ENCODE data around the gene HYAL3. TPM values are rescaled to one million over a fixed set of nuclear protein-coding genes. Genes with fewer than 3 reads are reported as not detected.

Gene HYAL3
- total and polyA plus RNA-seq, 2 of the 13 experiments (the other 11 are each of a cell fraction or from before 2014, with no cell fraction given) = 5.5 to 10.4 TPM

GRCh38 chr3:50327943-50328691, 28.9 kb upstream of the HYAL3 start, which contains the start of gene TUSC2 (continued):
- TF ChIP-seq NR0B2 (CRISPR knock-in tag; IDR thresholded peaks at IDR 0.05) = peak; percentile 58; the same call in 1 of the 2 replicates
- TF ChIP-seq ZNF513 (CRISPR knock-in tag; conservative IDR thresholded peaks at IDR 0.05) = 0 out of 2 replicates have a peak, but pooled peaks have one; percentile 35
- no peak for TF ChIP-seq CREBL2 (CRISPR knock-in tag; IDR thresholded peaks at IDR 0.05; ENCODE audit: borderline replicate concordance)
- no peak for TF ChIP-seq HNRNPL (IDR thresholded peaks at IDR 0.05; ENCODE audit: low read depth, low read length)
- TF ChIP-seq ZHX1 (CRISPR knock-in tag; IDR thresholded peaks at IDR 0.05; ENCODE audit: low read depth) = no peak
- TF ChIP-seq PRDM4 (CRISPR knock-in tag; IDR thresholded peaks at IDR 0.05; ENCODE audit: borderline replicate concordance) = no peak
- TF ChIP-seq GATAD2A (CRISPR knock-in tag; IDR thresholded peaks at IDR 0.05) = 0 out of 2 replicates have a peak, but pooled peaks have one; percentile 14
- no peak for TF ChIP-seq ZNF383 (CRISPR knock-in tag; IDR thresholded peaks at IDR 0.05; ENCODE audit: borderline replicate concordance)
- TF ChIP-seq GFI1 (CRISPR knock-in tag; IDR thresholded peaks at IDR 0.05; ENCODE audit: borderline replicate concordance) = 0 out of 2 replicates have a peak, but pooled peaks have one; percentile 53
- TF ChIP-seq RARG (CRISPR knock-in tag; IDR thresholded peaks at IDR 0.05; ENCODE audit: low read depth) = no peak
- no peak for TF ChIP-seq ZNF205 (CRISPR knock-in tag; IDR thresholded peaks at IDR 0.05)
- peak in 1 of 2 experiments; percentile 50; a peak in 1 of 4 replicates for TF ChIP-seq REST (IDR thresholded peaks at IDR 0.05; ENCODE audit: borderline replicate concordance in 1 of 2, low read depth in 1 of 2, low read length in 2 of 2)
- TF ChIP-seq ZNF362 (CRISPR knock-in tag; IDR thresholded peaks at IDR 0.05; ENCODE audit: borderline replicate concordance) = no peak
